ENCODE data around the gene FAM200A. TPM values are rescaled to one million over a fixed set of nuclear protein-coding genes. Genes with fewer than 3 reads are reported as not detected.
A peak's percentile ranks its signal among the peaks of the same experiment; 100 is the strongest.
"Not testable (repeated sequence)": the region's sequence is repeated elsewhere in the genome, so short reads cannot be mapped to it uniquely, and the experiment has no call there.

FAM200A gene
- total RNA-seq, 1 donor from 2014 or later: 8.4 TPM

DNA sequence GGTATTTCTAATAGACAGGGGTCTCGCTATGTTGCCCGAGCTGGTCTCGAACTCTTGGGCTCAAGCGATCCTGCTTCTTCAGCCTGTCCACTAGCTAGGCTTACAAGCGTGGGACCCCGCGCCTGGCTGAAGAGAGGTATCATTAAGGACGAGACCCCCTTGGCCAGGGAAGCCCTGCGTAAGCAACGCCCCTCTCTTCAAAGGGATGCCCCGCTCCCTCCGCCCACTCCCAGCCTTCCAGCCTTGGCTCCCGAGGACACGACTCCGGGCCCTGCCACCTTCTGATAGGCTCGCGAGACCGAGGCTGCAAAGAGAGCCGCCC is 47.7 kb downstream of the FAM200A start:
- DNase-seq (ENCODE audit: low spot score): peak; percentile 99

DNA sequence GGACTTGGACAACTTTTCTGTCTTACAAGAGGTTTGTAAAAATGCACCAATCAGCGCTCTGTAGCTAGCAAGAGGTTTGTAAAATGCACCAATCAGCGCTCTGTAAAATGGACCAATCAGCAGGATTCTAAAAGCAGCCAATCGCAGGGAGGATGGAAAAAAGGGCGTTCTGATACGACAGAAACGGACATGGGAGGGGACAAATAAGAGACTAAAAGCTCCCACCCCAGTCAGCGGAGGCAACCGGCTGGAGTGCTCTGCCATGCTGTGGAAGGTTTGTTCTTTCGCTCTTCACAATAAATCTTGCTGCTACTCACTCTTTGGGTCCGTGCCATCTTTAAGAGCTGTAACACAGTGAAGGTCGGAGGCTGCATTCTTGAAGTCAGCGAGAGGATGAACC is 50.7 kb downstream of the FAM200A start:
- not testable (repeated sequence) for DNase-seq (ENCODE audit: low spot score)

DNA sequence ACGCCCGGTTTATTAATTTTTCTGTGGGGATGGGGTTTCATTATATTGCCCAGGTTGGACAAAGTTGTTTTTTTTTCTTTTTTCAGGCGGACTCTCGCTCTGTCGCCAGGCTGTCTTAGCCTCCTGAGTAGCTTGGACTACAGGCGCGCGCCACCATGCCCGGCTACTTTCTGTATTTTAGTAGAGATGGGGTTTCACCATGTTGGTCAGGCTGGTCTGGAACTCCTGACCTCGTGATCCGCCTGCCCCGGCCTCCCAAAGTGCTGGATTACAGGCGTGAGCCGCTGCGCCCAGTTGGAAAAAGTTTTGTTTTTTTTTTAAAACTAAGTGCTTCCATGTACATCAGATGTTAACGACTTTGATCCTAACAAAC is 51.3 kb downstream of the FAM200A start:
- DNase-seq (ENCODE audit: low spot score): no peak

DNA sequence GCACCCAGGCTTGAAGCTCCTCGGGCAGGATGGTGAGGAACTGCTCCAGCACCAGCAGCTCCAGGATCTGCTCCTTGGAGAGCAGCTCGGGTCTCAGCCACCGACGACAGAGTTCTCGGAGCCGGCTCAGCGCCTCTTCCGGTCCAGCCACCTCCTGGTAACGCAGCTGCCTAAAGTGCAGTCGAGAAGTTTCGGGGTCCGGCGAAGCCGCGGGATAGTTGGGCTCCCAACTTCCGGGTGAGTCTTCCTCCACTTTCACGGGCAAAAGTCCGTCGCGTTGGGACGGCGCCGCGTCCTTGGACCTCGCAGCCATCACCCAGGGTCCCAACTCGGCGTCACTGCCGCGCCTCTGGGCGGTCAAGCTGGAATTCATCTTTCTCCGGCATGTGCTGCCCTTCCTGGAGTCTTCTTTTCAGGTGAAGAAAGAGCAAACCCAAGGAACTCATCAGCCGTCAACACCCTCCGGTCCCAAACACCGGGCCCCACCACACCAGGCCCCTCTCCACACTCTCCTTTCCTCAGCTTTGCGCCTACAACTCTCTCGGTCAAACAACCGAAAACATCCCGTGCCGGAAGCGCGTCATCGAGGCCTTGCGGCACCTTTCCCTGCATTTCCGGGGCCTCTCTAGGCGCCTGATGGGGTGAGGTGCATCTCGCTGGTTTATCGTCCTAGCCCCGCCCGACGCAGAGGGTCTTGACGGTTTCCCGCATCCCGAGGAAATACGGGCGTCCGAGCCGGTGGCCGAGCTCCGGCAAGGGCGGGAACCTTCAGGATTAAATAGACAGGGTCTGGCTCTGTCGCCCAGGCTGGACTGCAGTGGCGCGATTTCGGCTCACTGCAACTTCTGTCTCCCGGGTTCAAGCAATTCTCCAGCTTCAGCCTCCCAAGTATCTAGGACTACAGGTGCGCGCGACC is 51.9 kb downstream of the FAM200A start, which contains the start of gene ZNF394:
Gene ZNF394, minus strand, starts transcription at position 561 of the 916 bp plus-strand sequence. Its CDS starts 188 bp downstream, at position 373.
- peak; percentile 96 for DNase-seq (ENCODE audit: low spot score)

DNA sequence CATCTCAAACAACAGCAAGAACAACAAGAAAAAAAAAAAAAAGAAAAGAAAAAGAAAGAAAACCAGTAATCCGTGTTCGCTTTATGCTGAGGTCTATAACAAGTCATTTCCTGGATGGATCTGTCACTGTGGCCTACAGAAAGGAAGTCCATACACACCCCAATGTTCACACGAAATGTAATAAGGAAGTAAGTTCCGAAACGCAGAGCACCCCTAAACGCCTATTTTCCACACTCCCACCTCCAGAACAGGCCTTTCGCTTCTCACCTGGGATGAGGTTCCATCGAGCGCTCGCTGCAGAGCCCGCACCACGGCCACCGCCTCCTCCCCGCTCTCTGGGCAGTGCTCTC is 52.6 kb downstream of the FAM200A start:
- DNase-seq (ENCODE audit: low spot score): peak; percentile 15

DNA sequence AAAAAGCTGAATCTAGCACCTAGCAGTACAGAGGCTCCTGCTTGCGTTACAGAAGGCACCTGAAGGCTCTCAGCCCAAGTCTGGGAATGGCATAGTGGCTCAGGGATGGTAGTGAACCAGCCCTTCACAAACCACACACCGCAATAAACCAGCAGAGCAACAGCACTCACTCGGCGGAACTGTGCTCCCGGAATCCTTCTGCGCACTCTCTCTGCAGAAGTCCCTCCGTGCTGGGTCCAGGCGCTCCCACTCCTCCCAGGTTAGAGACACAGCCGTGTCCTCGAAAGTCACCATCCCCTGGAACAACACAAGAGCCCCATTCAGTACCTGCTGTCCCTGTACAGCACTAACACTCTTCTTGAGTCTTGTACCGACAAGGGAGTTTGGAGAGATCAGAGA is 53.4 kb downstream of the FAM200A start:
- DNase-seq (ENCODE audit: low spot score): no peak

DNA sequence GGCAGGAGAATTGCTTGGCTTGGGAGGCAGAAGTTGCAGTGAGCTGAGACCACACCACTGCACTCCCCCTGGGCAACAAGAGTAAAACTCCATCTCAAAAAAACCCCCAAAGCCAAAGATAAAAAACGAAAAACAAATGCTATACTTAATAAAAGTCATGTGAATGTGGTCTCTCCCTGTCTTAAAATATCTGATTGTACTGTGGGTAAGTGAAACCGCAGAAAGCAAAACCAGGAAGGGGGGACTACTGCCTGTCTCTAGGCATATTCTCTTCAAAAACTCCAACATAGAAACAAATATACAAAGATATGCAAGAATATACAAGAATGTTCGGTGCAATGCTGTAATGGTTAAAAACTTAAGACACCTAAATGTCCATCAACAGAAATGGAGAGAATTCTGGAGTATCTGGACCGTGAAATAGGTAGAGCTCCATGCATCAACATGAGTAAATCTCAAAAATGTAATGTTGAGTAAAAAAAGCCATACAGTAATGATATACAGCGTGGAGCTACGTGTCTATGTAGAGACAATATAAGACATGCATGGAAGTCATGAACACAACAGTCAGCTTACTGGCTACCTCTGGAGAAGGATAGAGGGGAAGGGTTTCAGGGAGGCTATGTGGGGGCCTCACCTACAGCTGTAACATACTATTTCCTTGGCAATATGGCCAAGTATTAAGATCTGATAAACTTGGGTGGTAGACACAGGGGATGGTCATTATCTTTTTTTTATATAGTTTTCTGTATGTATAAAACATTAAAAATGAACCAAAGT is 54.0 kb downstream of the FAM200A start:
- DNase-seq (ENCODE audit: low spot score): no peak

Other genes with a start within 250 kb of the FAM200A start
- 54.4 TPM for gene ARPC1A, start 226.2 kb downstream of the FAM200A start, total RNA-seq (ENCODE audit: insufficient read depth, low replicate concordance)
- 45.7 TPM for gene ARPC1B, start 177.4 kb downstream of the FAM200A start, total RNA-seq (ENCODE audit: insufficient read depth, low replicate concordance)
- 29.6 TPM for gene PDAP1, start 143.5 kb downstream of the FAM200A start, total RNA-seq (ENCODE audit: insufficient read depth, low replicate concordance)
- gene BUD31, start 143.1 kb downstream of the FAM200A start, total RNA-seq (ENCODE audit: insufficient read depth, low replicate concordance): 127 TPM
- gene PTCD1, start 113.3 kb downstream of the FAM200A start, total RNA-seq (ENCODE audit: insufficient read depth, low replicate concordance): 9.6 TPM
- gene CPSF4, start 113.2 kb downstream of the FAM200A start, total RNA-seq (ENCODE audit: insufficient read depth, low replicate concordance): 16.1 TPM
- gene ATP5MF, start 85.9 kb downstream of the FAM200A start, total RNA-seq (ENCODE audit: insufficient read depth, low replicate concordance): 39.7 TPM
- gene ZNF789, start 79.2 kb downstream of the FAM200A start, total RNA-seq (ENCODE audit: insufficient read depth, low replicate concordance): 8.9 TPM
- 35.6 TPM for gene ZNF394, start 51.8 kb downstream of the FAM200A start, total RNA-seq (ENCODE audit: insufficient read depth, low replicate concordance)
- 14.4 TPM for gene ZKSCAN5, start 47.5 kb downstream of the FAM200A start, total RNA-seq (ENCODE audit: insufficient read depth, low replicate concordance)
- gene ZNF655, start 6.5 kb upstream of the FAM200A start, total RNA-seq (ENCODE audit: insufficient read depth, low replicate concordance): 86.2 TPM
- not detected for gene TMEM225B, start 46.2 kb upstream of the FAM200A start, total RNA-seq (ENCODE audit: insufficient read depth, low replicate concordance)
- gene ZSCAN25, start 64.8 kb upstream of the FAM200A start, total RNA-seq (ENCODE audit: insufficient read depth, low replicate concordance): 10.6 TPM
- gene CYP3A5, start 127.9 kb upstream of the FAM200A start, total RNA-seq (ENCODE audit: insufficient read depth, low replicate concordance): 25.8 TPM
- gene CYP3A7, start 183.1 kb upstream of the FAM200A start, total RNA-seq (ENCODE audit: insufficient read depth, low replicate concordance): 1.2 TPM
- 0.72 TPM for gene CYP3A4, start 232.1 kb upstream of the FAM200A start, total RNA-seq (ENCODE audit: insufficient read depth, low replicate concordance)

Data from umbilical cord (tissue), 2 donors.